Astrocyte (in vitro differentiated cells and primary cell): Measurements from ENCODE around the gene LPAR3.

Source experiments
- CTCF ChIP-seq: IDR thresholded peaks from 2 replicates; pipeline ENCODE4 v1.5.1; 2011; ENCODE audit warnings: low read depth, mild to moderate bottlenecking, inconsistent platforms, low read length, moderate library complexity; ENCODE audit not compliant: insufficient read depth
- EZH2 ChIP-seq: IDR thresholded peaks from 2 replicates; pipeline ENCODE4 v1.6.1; 2012; ENCODE audit warnings: mild to moderate bottlenecking, low read length, inconsistent platforms; ENCODE audit not compliant: insufficient read depth

GRCh38 chr1:84861516-84861915 is 31.5 kb downstream of the LPAR3 start:
- no peak for TF ChIP-seq CTCF
- no peak for TF ChIP-seq EZH2
